C4-2B (cell line): ENCODE data around the gene NOX4.
A peak's percentile ranks its signal among the peaks of the same experiment; 100 is the strongest.

Experiments
- H3K27ac ChIP-seq: fragments of 450-650 bp; 2 replicates; pipeline ENCODE4 v1.5.1; 2017
- ZFX ChIP-seq: fragments of 450-650 bp; IDR thresholded peaks from 2 replicates; pipeline ENCODE4 v1.6.1; 2017
- TF ChIP-seq, protein P1 (sequence below): fragments of 450-650 bp; conservative IDR thresholded peaks from 2 replicates; pipeline ENCODE4 v1.5.1; 2017; ENCODE audit warnings: mild to moderate bottlenecking

NOX4 gene

DNA sequence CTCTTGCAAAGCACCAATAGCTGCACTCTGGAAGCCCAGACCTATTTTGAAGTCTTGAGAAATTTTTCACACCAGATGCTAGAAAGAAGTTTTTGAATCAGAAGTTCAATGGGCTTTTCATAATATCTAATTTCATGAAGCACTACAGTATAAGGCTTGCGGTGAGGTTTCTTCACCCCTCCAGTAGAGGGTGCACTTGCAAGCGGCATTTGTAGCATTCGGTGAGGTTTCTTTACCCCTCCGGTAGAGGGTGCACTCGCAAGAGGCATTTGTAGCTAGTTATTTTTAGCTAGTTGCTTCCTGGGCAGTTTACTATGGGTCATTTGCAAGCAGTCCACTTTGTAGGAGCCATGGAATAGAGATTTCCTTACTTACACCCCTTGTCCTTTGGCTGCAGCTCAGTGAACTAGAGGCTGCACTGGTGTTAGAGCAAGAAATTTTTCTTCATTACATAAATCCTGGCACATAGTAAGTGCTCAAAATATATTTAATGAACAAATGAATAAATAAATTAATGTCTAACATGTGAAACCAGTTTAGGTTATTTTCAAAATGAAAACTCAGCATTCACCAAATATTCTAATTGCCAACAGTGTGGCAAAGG is 7.8 kb upstream of the NOX4 start:
- H3K27ac ChIP-seq, result no peak overlapping the region
- no peak for TF ChIP-seq ZFX
- TF ChIP-seq, protein P1, sequence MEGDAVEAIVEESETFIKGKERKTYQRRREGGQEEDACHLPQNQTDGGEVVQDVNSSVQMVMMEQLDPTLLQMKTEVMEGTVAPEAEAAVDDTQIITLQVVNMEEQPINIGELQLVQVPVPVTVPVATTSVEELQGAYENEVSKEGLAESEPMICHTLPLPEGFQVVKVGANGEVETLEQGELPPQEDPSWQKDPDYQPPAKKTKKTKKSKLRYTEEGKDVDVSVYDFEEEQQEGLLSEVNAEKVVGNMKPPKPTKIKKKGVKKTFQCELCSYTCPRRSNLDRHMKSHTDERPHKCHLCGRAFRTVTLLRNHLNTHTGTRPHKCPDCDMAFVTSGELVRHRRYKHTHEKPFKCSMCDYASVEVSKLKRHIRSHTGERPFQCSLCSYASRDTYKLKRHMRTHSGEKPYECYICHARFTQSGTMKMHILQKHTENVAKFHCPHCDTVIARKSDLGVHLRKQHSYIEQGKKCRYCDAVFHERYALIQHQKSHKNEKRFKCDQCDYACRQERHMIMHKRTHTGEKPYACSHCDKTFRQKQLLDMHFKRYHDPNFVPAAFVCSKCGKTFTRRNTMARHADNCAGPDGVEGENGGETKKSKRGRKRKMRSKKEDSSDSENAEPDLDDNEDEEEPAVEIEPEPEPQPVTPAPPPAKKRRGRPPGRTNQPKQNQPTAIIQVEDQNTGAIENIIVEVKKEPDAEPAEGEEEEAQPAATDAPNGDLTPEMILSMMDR, result peak; percentile 81

DNA sequence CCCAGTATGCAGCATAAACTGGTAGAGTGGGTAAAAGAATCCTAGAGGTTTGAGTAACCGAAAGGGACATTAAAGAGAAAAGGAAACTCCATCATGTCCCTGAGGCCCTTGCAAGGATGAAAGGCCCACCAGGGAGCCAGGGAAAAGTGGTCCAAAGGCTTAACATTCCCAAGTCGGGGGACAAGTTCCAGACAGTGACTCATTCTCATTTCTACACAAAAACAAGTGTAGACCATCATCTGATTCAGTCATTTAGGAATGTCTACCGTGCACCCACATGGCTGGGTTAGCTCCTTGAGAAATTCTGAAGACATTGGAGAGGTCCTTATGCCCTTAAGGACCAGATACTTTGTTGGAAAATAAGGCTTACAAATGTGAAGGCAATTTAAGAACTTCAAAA is 4.8 kb upstream of the NOX4 start:
- TF ChIP-seq, protein P1, result no peak
- no peak overlapping the region for H3K27ac ChIP-seq

DNA sequence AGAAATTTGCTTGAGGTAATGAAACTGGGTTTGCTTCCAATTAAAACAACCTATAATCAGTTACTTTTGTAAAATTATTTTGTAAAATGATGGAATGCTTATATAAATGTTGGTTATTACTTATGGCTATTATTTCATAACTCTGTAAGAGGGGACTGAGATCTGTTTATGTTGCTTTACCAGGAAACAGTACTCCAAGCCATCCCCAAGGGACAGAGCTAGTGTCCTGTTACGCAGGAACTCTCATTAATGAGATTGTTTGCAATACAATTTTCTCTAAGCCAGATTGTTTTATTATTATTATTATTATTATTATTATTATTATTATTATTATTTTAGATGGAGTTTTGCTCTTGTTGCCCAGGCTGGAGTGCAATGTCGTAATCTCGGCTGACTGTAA is 2.3 kb upstream of the NOX4 start:
- H3K27ac ChIP-seq, result no peak overlapping the region
- TF ChIP-seq ZFX, result no peak
- TF ChIP-seq, protein P1, result no peak

DNA sequence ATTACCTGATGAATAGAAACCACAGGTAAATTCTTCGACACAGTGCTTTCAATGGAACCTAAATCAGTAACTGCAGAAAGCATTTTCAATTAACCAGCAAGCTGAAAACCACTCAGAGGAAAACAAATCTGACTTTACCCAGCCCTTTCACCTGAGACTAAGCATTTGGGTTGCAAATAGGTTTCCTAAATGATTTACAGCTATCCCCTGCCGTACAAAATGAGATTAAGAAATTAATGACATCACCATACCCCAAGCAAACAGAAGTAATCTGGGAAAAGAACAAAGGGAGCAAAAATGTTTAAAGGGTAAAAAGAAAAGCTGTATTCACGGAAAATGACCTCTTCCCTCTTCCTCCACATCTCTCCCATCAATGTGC is 584 bp downstream of the NOX4 start:
- TF ChIP-seq, protein P1, result no peak
- no peak for TF ChIP-seq ZFX
- H3K27ac ChIP-seq, result no peak overlapping the region

DNA sequence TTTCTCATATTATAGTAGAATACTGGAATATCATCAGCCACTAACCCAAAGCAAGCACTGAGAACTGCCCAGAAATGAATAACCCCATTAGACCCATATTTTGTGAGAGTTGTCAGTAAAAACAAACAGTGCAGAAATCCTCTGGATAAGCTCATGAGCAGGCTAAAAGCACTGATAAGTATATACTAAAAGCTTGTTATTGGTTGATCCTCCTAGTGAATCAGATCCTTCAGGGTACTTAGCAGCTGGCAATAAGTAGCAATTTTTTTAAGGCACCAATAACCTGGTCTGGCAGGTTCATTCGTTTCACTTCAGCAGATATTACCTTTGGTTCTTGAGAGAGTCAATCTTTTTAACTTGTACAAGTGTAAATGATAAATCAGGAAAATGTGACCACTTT is 1.2 kb downstream of the NOX4 start:
- TF ChIP-seq, protein P1, result no peak
- TF ChIP-seq ZFX, result no peak
- no peak overlapping the region for H3K27ac ChIP-seq

DNA sequence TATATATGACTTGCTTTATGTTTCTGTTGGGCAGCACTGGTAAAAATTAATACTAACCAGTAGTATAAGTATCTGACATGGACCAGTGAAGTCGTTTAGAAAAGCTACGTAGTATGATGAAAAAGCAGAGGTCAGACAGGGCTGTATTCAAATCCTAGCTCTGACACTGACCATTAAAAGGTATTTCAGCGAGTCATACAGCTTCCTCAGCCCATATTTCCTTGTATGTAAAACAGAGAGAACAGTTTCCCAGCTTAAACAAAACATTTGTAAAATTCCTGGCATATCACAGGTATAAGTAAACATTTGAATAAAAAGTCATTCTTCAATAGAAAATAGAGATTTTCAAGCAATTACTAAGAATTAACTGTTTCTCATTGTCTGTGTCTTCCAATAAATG is 4.2 kb downstream of the NOX4 start:
- no peak overlapping the region for H3K27ac ChIP-seq
- TF ChIP-seq ZFX, result no peak
- TF ChIP-seq, protein P1, result no peak

DNA sequence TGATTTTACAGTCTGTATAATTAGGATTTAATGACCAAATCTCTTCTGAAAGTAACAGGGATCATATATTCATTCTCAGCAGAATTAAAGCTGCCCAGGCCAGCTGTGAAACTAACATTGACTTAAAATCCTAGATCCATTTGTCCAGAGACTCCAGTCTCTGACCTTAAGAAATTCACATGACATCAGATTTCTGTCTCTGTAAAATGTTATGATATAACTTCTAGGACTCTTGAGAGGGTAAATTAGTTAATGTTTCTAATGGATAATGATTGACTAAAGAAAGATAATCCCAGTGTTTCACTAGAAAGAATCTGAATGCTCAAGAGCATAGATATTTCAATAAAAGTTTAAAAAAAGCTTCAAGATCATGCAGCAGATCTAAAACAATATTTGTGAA is 6.3 kb downstream of the NOX4 start:
- no peak overlapping the region for H3K27ac ChIP-seq
- TF ChIP-seq, protein P1, result no peak
